Liver (tissue), 9 donors: Measurements from ENCODE around the gene RFPL3. TPM values are rescaled to one million over a fixed set of nuclear protein-coding genes. Genes with fewer than 3 reads are reported as not detected.
A peak's percentile ranks its signal among the peaks of the same experiment; 100 is the strongest.

Experiments used
- DNase-seq: peaks from one replicate; pipeline ENCODE4 v3.0.0-alpha.2; 2017; ENCODE audit warnings: low spot score
- H3K27ac ChIP-seq, 2 donors: one replicate each; pipeline ENCODE4 v1.7.0; 2013; ENCODE audit warnings: inconsistent platforms in 2 of 2, low read length in 2 of 2, control low read depth in 1 of 2, low read depth in 1 of 2, mild to moderate bottlenecking in 1 of 2
- H3K27me3 ChIP-seq, 4 donors: one replicate each; pipeline versions ENCODE4 v1.6.1 to v1.7.0; 2013; ENCODE audit warnings: low read length in 3 of 4, inconsistent platforms in 1 of 4, mild to moderate bottlenecking in 1 of 4, moderate library complexity in 1 of 4; ENCODE audit not compliant: control insufficient read depth in 4 of 4, insufficient read depth in 4 of 4
- H3K36me3 ChIP-seq, 4 donors: one replicate each; pipeline versions ENCODE4 v1.6.1 to v1.7.0; 2013; ENCODE audit warnings: low read length in 3 of 4, mild to moderate bottlenecking in 3 of 4, low read depth in 1 of 4, moderate library complexity in 1 of 4; ENCODE audit not compliant: control insufficient read depth in 4 of 4, insufficient read depth in 3 of 4
- H3K4me1 ChIP-seq, 4 donors: one replicate each; pipeline versions ENCODE4 v1.6.1 to v1.7.0; 2013; ENCODE audit warnings: low read length in 3 of 4, mild to moderate bottlenecking in 3 of 4, moderate library complexity in 1 of 4; ENCODE audit not compliant: control insufficient read depth in 4 of 4, insufficient read depth in 4 of 4
- H3K4me3 ChIP-seq, 3 donors: one replicate each; pipeline versions ENCODE4 v1.6.1 to v1.7.0; 2013; ENCODE audit warnings: low read length in 3 of 3, control low read depth in 1 of 3, low read depth in 1 of 3, mild to moderate bottlenecking in 1 of 3
- H3K9ac ChIP-seq, 2 donors: one replicate each; pipeline ENCODE4 v1.7.0; 2013; ENCODE audit warnings: low read length in 2 of 2, mild to moderate bottlenecking in 2 of 2, moderate library complexity in 2 of 2, control low read depth in 1 of 2, low read depth in 1 of 2
- H3K9me3 ChIP-seq, 4 donors: one replicate each; pipeline versions ENCODE4 v1.6.1 to v1.7.0; 2013; ENCODE audit warnings: low read length in 3 of 4; ENCODE audit not compliant: control insufficient read depth in 4 of 4
- FOXA1 ChIP-seq: IDR thresholded peaks from 2 replicates; pipeline ENCODE4 v1.6.1; 2016; ENCODE audit warnings: antibody characterized with exemption
- FOXA2 ChIP-seq: IDR thresholded peaks from 2 replicates; pipeline ENCODE4 v1.6.1; 2016; ENCODE audit warnings: antibody characterized with exemption
- GABPA ChIP-seq, 2 donors: IDR thresholded peaks in 1 of 2; conservative IDR thresholded peaks in 1 of 2; 2 replicates each; pipeline ENCODE4 v1.6.1; 2016; ENCODE audit warnings: antibody characterized with exemption in 2 of 2, mild to moderate bottlenecking in 1 of 2, moderate library complexity in 1 of 2
- HNF4A ChIP-seq, 2 donors: conservative IDR thresholded peaks; 2 replicates each; pipeline ENCODE4 v1.6.1; 2016; ENCODE audit warnings: antibody characterized with exemption in 2 of 2, mild to moderate bottlenecking in 2 of 2
- HNF4G ChIP-seq: IDR thresholded peaks from 2 replicates; pipeline ENCODE4 v1.6.1; 2016; ENCODE audit warnings: antibody characterized with exemption
- JUND ChIP-seq, 2 donors: IDR thresholded peaks; 2 replicates each; pipeline ENCODE4 v1.6.1; 2016; ENCODE audit warnings: antibody characterized with exemption in 2 of 2
- NR2F2 ChIP-seq: IDR thresholded peaks from 2 replicates; pipeline ENCODE4 v1.6.1; 2016; ENCODE audit warnings: antibody characterized with exemption
- RAD21 ChIP-seq, 2 donors: IDR thresholded peaks; 2 replicates each; pipeline ENCODE4 v1.6.1; 2016; ENCODE audit warnings: antibody characterized with exemption in 2 of 2, mild to moderate bottlenecking in 2 of 2
- RXRA ChIP-seq, 2 donors: IDR thresholded peaks; 2 replicates each; pipeline ENCODE4 v1.6.1; 2017 to 2018; ENCODE audit warnings: antibody characterized with exemption in 2 of 2, mild to moderate bottlenecking in 1 of 2
- SP1 ChIP-seq: IDR thresholded peaks from 2 replicates; pipeline ENCODE4 v1.6.1; 2018; ENCODE audit warnings: antibody characterized with exemption, mild to moderate bottlenecking
- TAF1 ChIP-seq: conservative IDR thresholded peaks from 2 replicates; pipeline ENCODE4 v1.6.1; 2016; ENCODE audit warnings: antibody characterized with exemption, mild to moderate bottlenecking
- YY1 ChIP-seq: IDR thresholded peaks from 2 replicates; pipeline ENCODE4 v1.6.1; 2016; ENCODE audit warnings: antibody characterized with exemption, mild to moderate bottlenecking
- WGBS: extraction: QIAGEN DNeasy Blood & Tissue Kit; methylation state at CpG from one replicate; pipeline ENCODE4 v1.1.7; 2013; 5-methylcytosine and 5-hydroxymethylcytosine counted together
- polyA plus RNA-seq, 2 donors: library from polyadenylated mRNA; stranded (reverse) in 1 of 2; unstranded in 1 of 2; fragments of 200-250 nt in 1 of 2; fragments of >200 nt in 1 of 2; fragmentation: Nextera tagmentation in 1 of 2; extraction: Ambion mirVana in 1 of 2; gene quantifications; one replicate each; pipeline versions ENCODE4 v1.2.1 to v1.2.3, GENCODE V29; 2013 to 2015
- total RNA-seq, 2 donors: library from RNA; depleted of rRNA; stranded (reverse); fragments of >200 nt; gene quantifications; one replicate each; pipeline ENCODE4 v1.2.3, GENCODE V29; 2014
- TF ChIP-seq, protein P1 (sequence below): IDR thresholded peaks from 2 replicates; pipeline ENCODE4 v1.6.1; 2016; ENCODE audit warnings: antibody characterized with exemption
- TF ChIP-seq, protein P2 (sequence below): IDR thresholded peaks from 2 replicates; pipeline ENCODE4 v1.6.1; 2016; ENCODE audit warnings: antibody characterized with exemption
- TF ChIP-seq, protein P3 (sequence below): IDR thresholded peaks from 2 replicates; pipeline ENCODE4 v1.6.1; 2016; ENCODE audit warnings: antibody characterized with exemption, mild to moderate bottlenecking
- TF ChIP-seq, protein P4 (sequence below): fragments of 150-350 bp; IDR thresholded peaks from 2 replicates; pipeline ENCODE4 v1.5.1; 2017; ENCODE audit warnings: improper control_type of control experiment, low read depth, low read length; ENCODE audit not compliant: missing input control
- donor health status: healthy.
- donor health status: healthy.
- donor health status: healthy.
- donor health status: healthy.
- donor health status: healthy.

RFPL3 gene
- total and polyA plus RNA-seq, 4 donors = not detected

DNA sequence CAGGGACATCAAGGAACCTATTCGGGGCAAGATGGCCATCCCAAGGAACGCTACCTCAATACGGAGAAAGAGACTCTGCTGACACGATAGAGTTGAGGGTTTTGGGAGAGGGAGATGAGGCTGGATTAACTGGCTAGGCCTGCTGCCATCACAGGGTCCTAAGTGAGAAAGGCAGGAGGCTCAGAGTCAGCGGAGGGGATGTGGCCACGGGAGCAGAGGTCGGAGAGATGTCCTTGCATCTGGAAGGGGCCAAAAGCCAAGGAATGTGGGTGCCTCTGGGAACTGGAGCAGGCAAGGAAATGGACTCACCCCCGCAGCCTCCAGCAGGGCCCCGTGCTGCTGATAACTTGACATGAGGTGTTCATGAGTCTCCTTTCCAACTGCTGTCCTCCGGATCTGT lies 31.0 kb upstream of the RFPL3 start:
- Histone ChIP-seq H3K9me3 (peaks cover 0 to 1% (median 0%) of the 10 kb centered on the region in 4 donors), H3K4me1 (no peaks in the 10 kb centered on the region), H3K9ac (no peak overlapping the region), H3K36me3 (no peaks in the 10 kb centered on the region), H3K4me3 (no peak overlapping the region), H3K27me3 (no peaks in the 10 kb centered on the region), H3K27ac (no peak overlapping the region)
- TF ChIP-seq SP1 (no peak), RAD21 (IDR thresholded peaks at IDR 0.05) (no peak), FOXA2 (no peak), NR2F2 (no peak), JUND (IDR thresholded peaks at IDR 0.05) (no peak), HNF4G (no peak), RXRA (IDR thresholded peaks at IDR 0.05) (no peak), GABPA (IDR thresholded peaks at IDR 0.05 in 1 of 2, conservative IDR thresholded peaks at IDR 0.05 in 1 of 2) (no peak), FOXA1 (no peak)
- TF ChIP-seq, protein P1, sequence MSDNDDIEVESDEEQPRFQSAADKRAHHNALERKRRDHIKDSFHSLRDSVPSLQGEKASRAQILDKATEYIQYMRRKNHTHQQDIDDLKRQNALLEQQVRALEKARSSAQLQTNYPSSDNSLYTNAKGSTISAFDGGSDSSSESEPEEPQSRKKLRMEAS = no peak
- TF ChIP-seq, protein P2, sequence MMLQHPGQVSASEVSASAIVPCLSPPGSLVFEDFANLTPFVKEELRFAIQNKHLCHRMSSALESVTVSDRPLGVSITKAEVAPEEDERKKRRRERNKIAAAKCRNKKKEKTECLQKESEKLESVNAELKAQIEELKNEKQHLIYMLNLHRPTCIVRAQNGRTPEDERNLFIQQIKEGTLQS = no peak
- DNase-seq = no peak
- WGBS = 93% methylated on average over 10 of the region's 10 CpGs

DNA sequence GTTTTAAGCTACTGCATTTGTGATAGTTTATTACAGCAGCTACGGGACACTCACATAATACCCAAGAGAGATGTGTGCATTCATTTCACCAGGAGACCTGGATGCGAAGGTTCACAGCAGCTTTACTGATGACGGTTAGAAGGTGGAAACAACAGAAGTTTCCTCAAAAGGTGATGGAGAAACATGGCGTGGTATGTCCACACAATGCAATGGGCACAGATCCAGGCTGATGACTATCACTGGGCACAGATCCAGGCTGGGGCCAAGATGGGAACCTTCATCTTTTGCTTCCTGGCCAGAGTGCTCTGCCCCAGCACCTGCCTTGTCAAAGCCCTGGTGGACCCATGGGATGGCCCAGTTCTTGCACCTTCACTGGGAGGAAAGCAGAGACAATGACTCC lies 30.6 kb upstream of the RFPL3 start:
- Histone ChIP-seq H3K4me3 (no peak overlapping the region), H3K27ac (no peak overlapping the region), H3K36me3 (no peaks in the 10 kb centered on the region), H3K9ac (no peak overlapping the region), H3K4me1 (no peaks in the 10 kb centered on the region), H3K9me3 (peaks cover 0 to 1% (median 0%) of the 10 kb centered on the region in 4 donors), H3K27me3 (no peaks in the 10 kb centered on the region)
- DNase-seq = no peak
- WGBS = 69% methylated on average over 4 of the region's 4 CpGs
- TF ChIP-seq, protein P2 = no peak
- no peak for TF ChIP-seq FOXA2
- no peak for TF ChIP-seq HNF4A (conservative IDR thresholded peaks at IDR 0.05)
- TF ChIP-seq, protein P3, sequence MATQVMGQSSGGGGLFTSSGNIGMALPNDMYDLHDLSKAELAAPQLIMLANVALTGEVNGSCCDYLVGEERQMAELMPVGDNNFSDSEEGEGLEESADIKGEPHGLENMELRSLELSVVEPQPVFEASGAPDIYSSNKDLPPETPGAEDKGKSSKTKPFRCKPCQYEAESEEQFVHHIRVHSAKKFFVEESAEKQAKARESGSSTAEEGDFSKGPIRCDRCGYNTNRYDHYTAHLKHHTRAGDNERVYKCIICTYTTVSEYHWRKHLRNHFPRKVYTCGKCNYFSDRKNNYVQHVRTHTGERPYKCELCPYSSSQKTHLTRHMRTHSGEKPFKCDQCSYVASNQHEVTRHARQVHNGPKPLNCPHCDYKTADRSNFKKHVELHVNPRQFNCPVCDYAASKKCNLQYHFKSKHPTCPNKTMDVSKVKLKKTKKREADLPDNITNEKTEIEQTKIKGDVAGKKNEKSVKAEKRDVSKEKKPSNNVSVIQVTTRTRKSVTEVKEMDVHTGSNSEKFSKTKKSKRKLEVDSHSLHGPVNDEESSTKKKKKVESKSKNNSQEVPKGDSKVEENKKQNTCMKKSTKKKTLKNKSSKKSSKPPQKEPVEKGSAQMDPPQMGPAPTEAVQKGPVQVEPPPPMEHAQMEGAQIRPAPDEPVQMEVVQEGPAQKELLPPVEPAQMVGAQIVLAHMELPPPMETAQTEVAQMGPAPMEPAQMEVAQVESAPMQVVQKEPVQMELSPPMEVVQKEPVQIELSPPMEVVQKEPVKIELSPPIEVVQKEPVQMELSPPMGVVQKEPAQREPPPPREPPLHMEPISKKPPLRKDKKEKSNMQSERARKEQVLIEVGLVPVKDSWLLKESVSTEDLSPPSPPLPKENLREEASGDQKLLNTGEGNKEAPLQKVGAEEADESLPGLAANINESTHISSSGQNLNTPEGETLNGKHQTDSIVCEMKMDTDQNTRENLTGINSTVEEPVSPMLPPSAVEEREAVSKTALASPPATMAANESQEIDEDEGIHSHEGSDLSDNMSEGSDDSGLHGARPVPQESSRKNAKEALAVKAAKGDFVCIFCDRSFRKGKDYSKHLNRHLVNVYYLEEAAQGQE = no peak
- TF ChIP-seq RAD21 (IDR thresholded peaks at IDR 0.05) = no peak
- no peak for TF ChIP-seq RXRA (IDR thresholded peaks at IDR 0.05)

DNA sequence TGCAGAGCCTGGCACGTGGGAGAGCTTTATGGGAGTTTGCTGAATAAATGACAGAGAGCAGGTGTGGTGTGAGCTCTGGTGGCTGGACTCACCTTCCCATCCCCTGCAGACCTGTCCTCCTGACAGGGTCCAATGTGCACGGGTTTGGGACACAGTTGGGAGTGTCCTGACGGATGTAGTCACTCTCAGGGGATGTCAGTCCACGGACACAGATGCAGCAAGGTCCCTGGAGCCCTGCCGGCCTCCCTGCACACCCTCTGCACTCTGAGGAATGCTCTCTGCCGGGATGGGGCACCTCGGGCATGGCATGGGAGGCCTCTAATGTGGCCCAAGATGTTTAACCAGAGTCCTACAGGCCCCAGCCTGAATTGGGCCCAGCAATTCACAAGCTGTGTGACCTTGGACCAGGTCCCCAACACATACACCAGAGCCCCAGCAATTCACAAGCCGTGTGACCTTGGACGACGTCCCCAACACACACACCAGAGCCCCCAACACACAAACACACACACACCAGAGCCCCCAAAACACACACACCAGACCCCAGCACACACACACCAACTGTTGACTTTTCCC lies 30.0 kb upstream of the RFPL3 start:
- peak; percentile 14 for DNase-seq
- Histone ChIP-seq H3K4me1 (no peaks in the 10 kb centered on the region), H3K4me3 (no peak overlapping the region), H3K9me3 (peaks cover 0 to 1% (median 0%) of the 10 kb centered on the region in 4 donors), H3K36me3 (no peaks in the 10 kb centered on the region), H3K27me3 (no peaks in the 10 kb centered on the region), H3K27ac (no peak overlapping the region), H3K9ac (no peak overlapping the region)
- WGBS = 80% methylated on average over 10 of the region's 10 CpGs
- no peak for TF ChIP-seq JUND (IDR thresholded peaks at IDR 0.05)
- TF ChIP-seq GABPA (IDR thresholded peaks at IDR 0.05 in 1 of 2, conservative IDR thresholded peaks at IDR 0.05 in 1 of 2) = no peak
- TF ChIP-seq RXRA (IDR thresholded peaks at IDR 0.05) = no peak
- TF ChIP-seq FOXA1 = no peak
- TF ChIP-seq, protein P4, sequence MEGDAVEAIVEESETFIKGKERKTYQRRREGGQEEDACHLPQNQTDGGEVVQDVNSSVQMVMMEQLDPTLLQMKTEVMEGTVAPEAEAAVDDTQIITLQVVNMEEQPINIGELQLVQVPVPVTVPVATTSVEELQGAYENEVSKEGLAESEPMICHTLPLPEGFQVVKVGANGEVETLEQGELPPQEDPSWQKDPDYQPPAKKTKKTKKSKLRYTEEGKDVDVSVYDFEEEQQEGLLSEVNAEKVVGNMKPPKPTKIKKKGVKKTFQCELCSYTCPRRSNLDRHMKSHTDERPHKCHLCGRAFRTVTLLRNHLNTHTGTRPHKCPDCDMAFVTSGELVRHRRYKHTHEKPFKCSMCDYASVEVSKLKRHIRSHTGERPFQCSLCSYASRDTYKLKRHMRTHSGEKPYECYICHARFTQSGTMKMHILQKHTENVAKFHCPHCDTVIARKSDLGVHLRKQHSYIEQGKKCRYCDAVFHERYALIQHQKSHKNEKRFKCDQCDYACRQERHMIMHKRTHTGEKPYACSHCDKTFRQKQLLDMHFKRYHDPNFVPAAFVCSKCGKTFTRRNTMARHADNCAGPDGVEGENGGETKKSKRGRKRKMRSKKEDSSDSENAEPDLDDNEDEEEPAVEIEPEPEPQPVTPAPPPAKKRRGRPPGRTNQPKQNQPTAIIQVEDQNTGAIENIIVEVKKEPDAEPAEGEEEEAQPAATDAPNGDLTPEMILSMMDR = no peak
- TF ChIP-seq RAD21 (IDR thresholded peaks at IDR 0.05) = no peak
- no peak for TF ChIP-seq TAF1
- TF ChIP-seq SP1 = no peak
- TF ChIP-seq, protein P3 = no peak
- no peak for TF ChIP-seq YY1
